Kidney glomerular epithelial cell (primary cell): ENCODE results near the gene NOC4L.

ENCODE experiments used
- DNase-seq: peaks from one replicate; lab custom pipeline; 2025; lab: John Stamatoyannopoulos, UW

The NOC4L gene

DNA sequence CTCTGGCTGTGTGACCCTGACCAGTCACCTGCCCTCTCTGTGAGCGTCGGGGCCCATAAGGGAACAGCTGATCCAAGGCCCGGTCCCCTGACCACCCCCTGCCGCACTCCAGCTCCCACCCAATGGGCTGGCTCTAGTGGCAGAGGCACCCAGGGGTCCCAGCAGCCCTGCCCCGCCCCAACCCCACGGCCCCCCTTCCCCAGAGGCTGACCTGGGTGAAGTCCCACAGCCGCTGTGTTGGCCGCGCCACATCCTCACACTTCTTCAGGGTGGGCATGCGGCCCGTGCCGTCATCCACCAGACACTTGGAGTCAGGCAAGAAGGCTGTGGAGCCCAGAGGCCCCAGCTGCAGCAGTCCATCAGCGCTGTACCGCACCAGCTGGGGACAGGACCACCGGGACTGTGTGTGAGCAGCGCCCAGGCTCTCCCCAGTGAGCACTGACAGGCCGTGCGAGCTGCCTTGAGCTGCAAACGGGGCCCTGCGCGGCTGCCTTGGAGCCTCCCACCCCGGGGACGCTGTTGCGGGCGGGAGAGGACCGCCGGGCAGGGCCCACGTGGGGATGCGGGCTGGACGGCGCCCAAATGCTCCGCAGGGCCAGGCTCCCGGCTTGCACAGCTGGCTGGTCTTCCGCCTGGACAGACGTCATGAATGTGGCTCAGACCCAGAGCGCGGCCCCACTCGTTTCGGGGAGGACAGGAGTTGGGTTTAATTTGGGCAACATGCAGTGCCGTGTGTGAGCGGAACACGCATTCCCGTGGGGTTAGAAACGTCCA is 53.5 kb downstream of the NOC4L start:
- no peak for DNase-seq

DNA sequence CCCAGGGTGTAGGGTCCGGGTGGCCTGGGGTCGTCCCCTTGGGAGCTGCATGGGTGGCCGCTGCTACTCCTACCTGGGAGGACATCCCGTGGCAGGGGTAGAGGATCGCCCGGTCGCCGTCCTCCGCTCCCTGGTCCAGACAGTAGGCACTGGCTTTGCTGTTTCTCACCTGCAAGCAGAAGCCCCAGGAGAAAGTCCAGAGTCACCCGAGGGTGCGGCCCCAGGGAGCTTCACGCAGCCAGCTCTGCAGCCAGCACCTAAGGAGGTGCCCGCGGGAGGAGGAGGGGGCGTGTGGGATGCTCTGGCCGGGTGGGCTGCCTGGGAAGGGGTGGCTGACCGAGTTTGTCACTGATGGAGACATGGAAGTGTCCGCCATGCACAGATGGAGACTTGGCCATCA is 54.8 kb downstream of the NOC4L start:
- no peak for DNase-seq

DNA sequence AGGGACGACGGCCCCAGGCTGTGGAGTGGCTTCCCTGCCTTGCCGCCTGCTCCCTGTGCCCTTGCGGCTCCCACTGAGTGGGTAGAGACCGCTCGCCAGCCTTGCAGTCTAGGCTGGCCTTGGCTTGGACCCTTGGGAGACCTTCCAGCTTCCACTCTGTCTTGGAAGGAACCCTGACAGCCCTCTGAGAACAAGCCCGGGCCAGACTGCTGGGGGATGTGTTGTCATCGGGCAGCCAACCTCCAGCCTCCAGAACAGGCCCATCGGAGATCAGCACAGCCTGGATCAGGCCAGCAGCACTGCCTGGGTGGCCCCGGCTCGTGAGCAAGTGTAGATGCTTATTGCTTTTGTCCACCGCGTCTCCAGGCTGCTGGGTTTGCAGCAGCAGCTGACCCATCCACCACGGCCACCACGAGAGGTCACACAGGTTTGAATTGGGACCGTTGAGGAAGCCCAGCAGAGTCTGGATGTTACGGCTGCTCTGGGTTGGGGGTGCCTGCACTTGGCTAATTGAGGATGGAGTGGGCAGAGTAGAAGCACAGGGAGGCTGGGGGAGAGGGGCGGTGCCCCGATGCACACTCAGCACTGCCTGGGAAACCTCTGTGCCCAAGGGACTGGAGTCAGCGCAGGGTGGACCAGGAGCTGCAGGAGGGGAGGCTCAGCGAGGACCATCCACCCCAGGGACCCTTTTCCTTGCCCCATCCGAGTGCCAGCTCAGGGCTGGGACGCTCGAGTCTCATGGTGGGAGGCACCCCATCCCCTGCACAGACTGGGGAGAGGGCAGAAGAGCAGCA is 55.5 kb downstream of the NOC4L start:
- no peak for DNase-seq

DNA sequence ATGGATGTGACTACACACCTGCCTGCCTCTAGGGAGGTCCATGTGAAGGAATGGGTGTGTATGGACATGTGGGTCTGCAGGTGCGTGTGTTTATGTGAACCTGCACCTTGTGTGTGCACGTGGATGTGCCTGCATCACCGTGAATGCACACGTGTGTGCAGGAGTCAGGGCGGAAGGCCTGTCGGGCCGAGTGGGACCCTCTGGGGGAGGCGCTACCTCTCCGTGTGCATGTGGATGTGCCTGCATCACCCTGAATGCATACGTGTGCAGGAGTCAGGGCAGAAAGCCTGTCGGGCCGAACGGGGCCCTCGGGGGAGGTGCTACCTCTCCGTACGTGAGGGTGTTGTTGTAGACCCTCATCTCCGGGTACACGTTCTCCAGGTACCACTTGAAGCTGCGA is 56.5 kb downstream of the NOC4L start:
- DNase-seq, result no peak

DNA sequence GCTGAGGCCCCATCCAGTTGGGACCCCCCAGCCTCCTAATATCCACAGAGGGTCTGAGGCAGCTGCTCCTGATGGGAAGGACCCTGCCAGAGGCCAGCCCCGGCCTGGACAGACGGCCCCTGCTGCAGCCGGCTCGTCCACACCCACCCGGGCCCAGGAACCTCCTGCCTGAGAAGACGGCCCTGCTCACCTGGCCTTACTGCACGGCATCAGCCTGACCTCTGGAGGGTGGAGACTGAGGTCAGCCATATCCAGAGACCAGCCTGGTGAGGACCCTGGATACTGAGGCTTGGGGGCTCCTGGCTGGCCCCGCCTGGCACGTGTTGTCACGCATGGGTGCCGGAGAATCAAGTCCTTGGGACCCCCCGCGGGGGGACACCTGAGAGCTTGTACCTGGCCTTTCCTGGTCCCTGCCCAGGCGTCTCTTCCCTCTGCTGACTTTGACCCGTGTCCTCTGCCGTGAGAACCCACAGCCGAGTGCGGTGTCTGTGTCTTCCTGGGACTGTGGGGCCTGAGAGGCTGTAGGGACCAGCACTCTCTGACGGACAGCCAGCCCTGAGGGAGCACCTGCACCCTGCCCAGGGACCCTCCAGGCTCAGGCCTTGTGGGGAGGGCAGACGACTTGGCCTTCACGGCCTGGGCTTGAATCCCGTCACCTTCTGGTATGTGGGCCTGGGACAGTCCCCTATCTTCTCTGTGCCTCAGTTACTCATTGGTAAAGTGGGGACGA is 57.3 kb downstream of the NOC4L start:
- DNase-seq, result no peak
